HG03060 (cell line): Measurements from ENCODE around the gene HAPLN1.
A peak's percentile ranks its signal among the peaks of the same experiment; 100 is the strongest.

Experiments used
- ATAC-seq: cut with Tn5 transposase; IDR thresholded peaks from one replicate; pipeline ENCODE4 v1.9.1; 2021; ENCODE audit warnings: low read depth, moderate number of reproducible peaks; ENCODE audit not compliant: unreplicated experiment

HAPLN1 gene

GRCh38 chr5:83653669-83654068 lies 67.0 kb downstream of the HAPLN1 start:
- peak; percentile 75 for ATAC-seq

DNA sequence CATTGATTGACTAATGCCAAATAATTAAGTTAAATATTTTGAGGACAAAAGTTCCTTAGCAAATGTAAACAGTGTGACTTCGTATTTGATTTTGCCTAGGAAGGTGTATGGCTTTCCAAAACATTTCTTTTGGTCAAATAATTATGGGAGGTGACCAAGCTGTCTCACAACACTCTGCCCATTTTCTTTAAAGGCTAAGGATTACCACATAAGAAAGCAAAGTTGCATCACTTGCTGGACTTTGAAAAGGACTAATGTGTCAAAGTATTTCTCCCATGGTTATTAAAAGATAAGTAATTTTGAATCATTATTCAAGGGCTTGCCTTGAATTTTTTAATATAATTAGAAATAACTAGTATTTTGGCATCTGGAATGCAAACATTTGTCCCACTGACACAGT lies 74.7 kb downstream of the HAPLN1 start:
- ATAC-seq: no peak

DNA sequence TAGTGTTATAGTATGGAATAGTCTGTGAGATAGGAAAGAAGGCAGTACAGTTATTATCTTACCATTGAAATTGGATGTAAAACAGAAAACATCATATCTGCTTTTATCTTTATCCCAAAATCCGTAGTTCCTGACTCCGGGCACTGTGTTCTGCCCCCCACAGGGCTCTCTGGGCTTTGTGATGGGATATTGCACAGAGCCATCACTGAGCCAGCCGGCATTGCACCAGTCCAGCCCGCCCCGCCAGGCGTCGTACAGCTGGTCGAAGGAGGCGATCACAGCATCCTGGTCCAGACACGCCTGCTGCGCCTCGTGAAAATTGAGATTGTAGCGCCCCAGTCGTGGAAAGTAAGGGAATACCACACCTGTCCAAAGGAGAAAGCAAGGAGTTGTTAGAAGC lies 76.4 kb downstream of the HAPLN1 start:
- no peak for ATAC-seq

DNA sequence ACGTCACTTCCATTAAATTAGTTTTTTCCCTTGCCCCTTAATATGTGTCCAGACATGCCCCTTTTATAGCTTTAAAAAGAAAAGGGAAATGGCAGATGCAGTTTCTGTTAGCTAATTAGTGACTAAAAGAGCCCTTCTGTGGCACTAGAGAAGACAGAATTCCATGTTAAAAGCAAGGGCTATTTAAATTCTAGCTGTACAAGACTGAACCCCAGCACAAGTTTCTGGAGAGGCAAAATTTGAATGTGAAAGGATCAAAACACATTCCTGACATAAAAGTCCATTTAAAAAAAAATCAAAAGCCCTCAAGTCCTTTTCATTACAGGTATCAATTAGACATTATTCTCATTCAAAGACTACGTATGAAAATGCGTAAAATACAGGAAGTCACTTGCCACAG lies 78.7 kb downstream of the HAPLN1 start:
- no peak for ATAC-seq

- ATAC-seq: no peak
Measured at GRCh38 chr5:83639911-83640310, 80.7 kb downstream of the HAPLN1 start.

DNA sequence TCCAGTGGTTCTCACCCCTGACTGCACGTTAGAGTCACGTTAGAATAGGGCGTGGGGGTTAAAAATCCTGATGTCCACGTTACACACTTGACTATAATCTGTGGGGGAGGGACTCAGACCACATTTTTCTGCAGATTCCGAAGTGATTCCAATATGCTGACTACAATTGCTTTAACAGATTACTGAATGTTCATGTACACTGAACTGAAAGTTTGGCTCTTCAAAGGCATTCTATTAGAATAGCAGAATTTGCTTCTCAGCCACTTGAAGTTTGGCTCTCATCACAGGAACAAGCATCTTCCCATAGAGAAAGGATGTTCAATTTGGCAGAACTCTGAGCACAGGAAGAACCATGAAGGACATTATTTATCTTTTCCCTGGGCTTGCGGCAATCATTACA lies 84.5 kb downstream of the HAPLN1 start:
- no peak for ATAC-seq

DNA sequence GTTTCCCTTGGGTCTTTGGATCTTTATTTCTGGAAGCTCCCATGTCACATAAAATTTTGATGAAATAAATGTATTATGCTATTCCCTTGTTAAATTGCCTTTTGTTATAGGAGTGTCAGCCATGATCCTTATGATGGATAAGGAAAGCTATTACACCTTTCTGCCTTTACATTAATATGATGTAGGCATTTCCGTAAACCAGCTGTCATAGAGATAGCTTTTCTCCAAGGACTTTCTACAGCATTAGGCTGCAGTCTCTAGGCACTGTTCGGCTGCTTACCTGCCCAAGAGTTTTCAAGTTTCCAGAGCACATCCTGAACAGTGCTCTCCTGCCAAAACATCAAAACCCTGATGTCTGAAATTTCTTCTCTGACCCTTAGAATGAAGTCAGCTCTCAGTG lies 87.4 kb downstream of the HAPLN1 start:
- ATAC-seq: no peak

DNA sequence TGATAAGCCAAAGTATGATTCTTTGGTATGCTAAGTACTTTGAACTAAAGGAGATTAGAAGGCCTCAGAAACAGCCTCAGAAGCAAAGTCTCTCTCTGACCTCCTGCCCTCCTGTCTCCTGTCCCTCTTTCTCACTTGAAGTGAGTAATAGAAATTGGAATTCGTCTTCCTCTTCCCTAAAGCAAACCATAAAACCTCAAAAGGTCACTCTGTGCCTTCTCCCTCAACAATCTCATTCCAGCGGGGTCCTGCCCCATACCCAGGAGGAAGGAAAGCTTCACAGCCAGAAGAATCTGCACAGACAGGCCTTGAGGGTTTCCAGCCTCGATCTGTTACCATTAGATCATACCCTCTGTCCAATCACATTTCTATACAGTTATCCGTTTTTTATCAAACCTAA lies 87.8 kb downstream of the HAPLN1 start:
- no peak for ATAC-seq

GRCh38 chr5:83628360-83628759 lies 92.3 kb downstream of the HAPLN1 start:
- no peak for ATAC-seq

DNA sequence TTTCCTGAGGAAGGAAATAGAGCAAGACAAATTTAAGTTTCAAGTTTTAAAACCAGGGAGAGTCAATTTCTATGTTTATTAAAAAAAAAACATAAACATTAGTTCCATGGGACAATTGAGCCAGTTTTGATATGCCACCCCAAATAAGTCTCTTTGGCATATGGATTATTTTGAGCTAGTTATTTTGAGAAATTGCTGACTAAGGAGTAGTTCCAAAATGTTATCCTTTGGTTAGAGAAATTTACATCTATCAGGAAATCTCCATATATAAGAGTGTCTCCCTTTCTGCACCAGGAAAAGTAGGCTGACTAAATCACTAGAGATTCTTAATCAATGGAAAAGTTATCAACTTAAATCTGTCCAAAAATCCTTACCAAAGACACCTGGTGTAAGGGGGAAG lies 105.8 kb downstream of the HAPLN1 start:
- no peak for ATAC-seq

- ATAC-seq: no peak
Measured at GRCh38 chr5:83608122-83608521, 112.5 kb downstream of the HAPLN1 start.

GRCh38 chr5:83595217-83595616 lies 125.4 kb downstream of the HAPLN1 start:
- ATAC-seq: no peak

DNA sequence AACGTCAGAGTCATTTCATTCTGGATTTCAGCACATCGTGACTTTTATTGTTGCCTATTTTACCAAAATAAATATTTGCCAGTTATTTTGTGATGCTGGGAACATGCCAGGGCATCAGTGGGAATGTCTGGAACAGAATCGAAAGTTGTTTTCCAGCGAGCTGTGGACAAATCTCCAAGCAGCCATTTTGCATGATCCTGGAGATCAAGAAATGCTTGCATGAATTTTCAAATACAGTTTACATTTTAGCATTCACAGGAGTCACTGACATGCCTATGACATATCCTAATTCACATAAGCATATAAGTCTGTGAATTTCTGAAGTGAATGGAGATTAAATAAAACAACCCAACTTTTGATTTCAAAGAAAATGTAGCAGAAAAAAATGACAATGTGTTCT lies 129.7 kb downstream of the HAPLN1 start:
- no peak for ATAC-seq

- no peak for ATAC-seq
Measured at GRCh38 chr5:83589786-83590185, 130.9 kb downstream of the HAPLN1 start.
